Measurements from ENCODE around the gene NRN1L. TPM values are rescaled to one million over a fixed set of nuclear protein-coding genes. Genes with fewer than 3 reads are reported as not detected.

Gene NRN1L
- total RNA-seq, 1 donor from 2014 or later, result 1.4 TPM

GRCh38 chr16:67901734-67902133, 17.0 kb downstream of the NRN1L start:
- Mint-ChIP-seq H3K27ac (no peak overlapping the region), H3K27me3 (no peaks in the 10 kb centered on the region), H3K4me3 (no peak overlapping the region), H3K36me3 (ENCODE audit: low read depth) (peaks cover 26% of the 10 kb centered on the region), H3K9me3 (no peaks in the 10 kb centered on the region), H3K4me1 (peaks cover 7% of the 10 kb centered on the region)
- intact Hi-C loops (cut with micrococcal nuclease), result no loop called here
- DNase-seq (no peak), ATAC-seq (ENCODE audit: low read depth) (no peak)
- ChIA-PET POLR2A (interaction anchor here (0.7 kb wide), 1 partner anchor 113 kb away, joined by 4 read pairs; no protein-coding TSS in a partner anchor), CTCF (interaction anchor here (1.0 kb wide), 1 partner anchor 18 kb away, joined by 3 read pairs; no protein-coding TSS in a partner anchor)
- TF ChIP-seq CTCF (IDR thresholded peaks at IDR 0.05), result no peak

GRCh38 chr16:67902831-67903230, 18.1 kb downstream of the NRN1L start:
- DNase-seq (no peak), ATAC-seq (ENCODE audit: low read depth) (no peak)
- Mint-ChIP-seq H3K9me3 (no peaks in the 10 kb centered on the region), H3K36me3 (ENCODE audit: low read depth) (peaks cover 25% of the 10 kb centered on the region), H3K27ac (no peak overlapping the region), H3K27me3 (no peaks in the 10 kb centered on the region), H3K4me3 (no peak overlapping the region), H3K4me1 (no peaks in the 10 kb centered on the region)
- CTCF ChIA-PET, result interaction anchor here (0.7 kb wide), 1 partner anchor 19 kb away, joined by 3 read pairs; no protein-coding TSS in a partner anchor
- POLR2A ChIA-PET, result no interaction called here
- intact Hi-C loops (cut with micrococcal nuclease), result no loop called here
- no peak for TF ChIP-seq CTCF (IDR thresholded peaks at IDR 0.05)

DNA sequence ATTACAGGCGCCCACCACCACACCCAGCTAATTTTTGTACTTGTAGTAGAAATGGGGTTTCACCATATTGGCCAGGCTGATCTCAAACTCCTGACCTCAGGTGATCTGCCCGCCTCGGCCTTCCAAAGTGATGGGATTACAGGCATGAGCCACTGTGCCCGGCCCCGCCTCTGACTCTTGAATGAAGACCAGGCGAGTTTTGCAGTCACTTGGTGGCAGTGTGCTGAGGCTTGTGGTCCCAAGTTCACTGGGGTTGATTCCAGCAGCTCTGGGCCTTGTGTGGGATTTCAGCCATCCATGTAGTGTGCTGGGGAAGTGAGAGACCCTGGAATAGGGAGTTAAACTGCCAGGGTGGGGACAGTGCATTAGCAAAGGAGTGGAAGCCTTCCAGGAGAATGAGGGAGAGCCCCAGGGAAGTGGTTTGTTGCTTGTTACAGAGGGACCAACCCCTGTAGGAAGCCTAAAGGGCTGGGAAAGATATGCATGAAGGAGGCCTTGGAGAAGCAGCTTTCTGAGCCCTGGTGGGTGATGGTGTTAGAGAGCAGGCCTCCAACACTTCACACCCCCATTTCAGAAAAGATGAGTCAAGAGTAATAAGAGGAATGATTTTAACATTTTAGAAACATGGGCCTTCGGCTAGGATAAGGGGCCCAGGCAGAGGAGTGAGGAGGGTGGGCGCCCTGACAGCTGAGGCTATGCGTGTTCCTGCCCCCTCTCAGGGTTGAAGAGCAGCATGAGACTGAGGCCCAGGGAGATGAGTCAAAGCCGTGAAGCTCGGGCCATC, 22.9 kb downstream of the NRN1L start:
- no peak for TF ChIP-seq CTCF (IDR thresholded peaks at IDR 0.05)
- no peak for ATAC-seq (ENCODE audit: low read depth)
- intact Hi-C loops (cut with micrococcal nuclease), result no loop called here
- no peaks in the 10 kb centered on the region for H3K27me3 Mint-ChIP-seq
- ChIA-PET CTCF (interaction anchor here (1.2 to 1.7 kb wide), 2 partner anchors 20 to 91 kb away, joined by 3 to 4 read pairs; no protein-coding TSS in a partner anchor), POLR2A (interaction anchor here (0.6 kb wide), 1 partner anchor 136 kb away, joined by 10 read pairs; no protein-coding TSS in a partner anchor)
- no peaks in the 10 kb centered on the region for H3K9me3 Mint-ChIP-seq
- H3K36me3 Mint-ChIP-seq (ENCODE audit: low read depth), result peaks cover 44% of the 10 kb centered on the region
- peaks cover 5% of the 10 kb centered on the region for H3K4me1 Mint-ChIP-seq
- no peak overlapping the region for H3K27ac Mint-ChIP-seq
- no peak overlapping the region for H3K4me3 Mint-ChIP-seq
- no peak for DNase-seq

GRCh38 chr16:67909056-67909742, 24.5 kb downstream of the NRN1L start:
- H3K4me3 Mint-ChIP-seq, result no peak overlapping the region
- ChIA-PET POLR2A (no interaction called here), CTCF (interaction anchor here (1.6 to 1.7 kb wide), 2 partner anchors 25 to 92 kb away, joined by 3 to 4 read pairs; no protein-coding TSS in a partner anchor)
- H3K27ac Mint-ChIP-seq, result no peak overlapping the region
- peaks cover 5% of the 10 kb centered on the region for H3K4me1 Mint-ChIP-seq
- intact Hi-C loops (cut with micrococcal nuclease), result no loop called here
- no peak for ATAC-seq (ENCODE audit: low read depth)
- peaks cover 36% of the 10 kb centered on the region for H3K36me3 Mint-ChIP-seq (ENCODE audit: low read depth)
- H3K9me3 Mint-ChIP-seq, result no peaks in the 10 kb centered on the region
- no peak for TF ChIP-seq CTCF (IDR thresholded peaks at IDR 0.05)
- H3K27me3 Mint-ChIP-seq, result no peaks in the 10 kb centered on the region
- DNase-seq, result no peak

- TF ChIP-seq CTCF (IDR thresholded peaks at IDR 0.05), result no peak
- POLR2A ChIA-PET, result no interaction called here
- ATAC-seq (ENCODE audit: low read depth) (peak; percentile 47), DNase-seq (no peak)
- peaks cover 38% of the 10 kb centered on the region for H3K36me3 Mint-ChIP-seq (ENCODE audit: low read depth)
- H3K27me3 Mint-ChIP-seq, result no peaks in the 10 kb centered on the region
- intact Hi-C loops (cut with micrococcal nuclease), result no loop called here
- CTCF ChIA-PET, result interaction anchor here (1.1 to 1.6 kb wide), 2 partner anchors 26 kb away, joined by 3 read pairs; partner anchors contain the start of gene NRN1L
- no peaks in the 10 kb centered on the region for H3K9me3 Mint-ChIP-seq
- no peak overlapping the region for H3K4me3 Mint-ChIP-seq
- peaks cover 5% of the 10 kb centered on the region for H3K4me1 Mint-ChIP-seq
- no peak overlapping the region for H3K27ac Mint-ChIP-seq
These were observed 25.5 kb downstream of the NRN1L start for GRCh38 chr16:67910158-67910557.
